GM10847 (cell line): ENCODE data around the gene PRXL2B.

Source experiments
- POLR2A ChIP-seq: IDR thresholded peaks from 2 replicates; pipeline ENCODE4 v1.6.1; 2011; ENCODE audit not compliant: insufficient read length; ENCODE audit errors: extremely low read depth

The PRXL2B gene, protein sequence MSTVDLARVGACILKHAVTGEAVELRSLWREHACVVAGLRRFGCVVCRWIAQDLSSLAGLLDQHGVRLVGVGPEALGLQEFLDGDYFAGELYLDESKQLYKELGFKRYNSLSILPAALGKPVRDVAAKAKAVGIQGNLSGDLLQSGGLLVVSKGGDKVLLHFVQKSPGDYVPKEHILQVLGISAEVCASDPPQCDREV

DNA sequence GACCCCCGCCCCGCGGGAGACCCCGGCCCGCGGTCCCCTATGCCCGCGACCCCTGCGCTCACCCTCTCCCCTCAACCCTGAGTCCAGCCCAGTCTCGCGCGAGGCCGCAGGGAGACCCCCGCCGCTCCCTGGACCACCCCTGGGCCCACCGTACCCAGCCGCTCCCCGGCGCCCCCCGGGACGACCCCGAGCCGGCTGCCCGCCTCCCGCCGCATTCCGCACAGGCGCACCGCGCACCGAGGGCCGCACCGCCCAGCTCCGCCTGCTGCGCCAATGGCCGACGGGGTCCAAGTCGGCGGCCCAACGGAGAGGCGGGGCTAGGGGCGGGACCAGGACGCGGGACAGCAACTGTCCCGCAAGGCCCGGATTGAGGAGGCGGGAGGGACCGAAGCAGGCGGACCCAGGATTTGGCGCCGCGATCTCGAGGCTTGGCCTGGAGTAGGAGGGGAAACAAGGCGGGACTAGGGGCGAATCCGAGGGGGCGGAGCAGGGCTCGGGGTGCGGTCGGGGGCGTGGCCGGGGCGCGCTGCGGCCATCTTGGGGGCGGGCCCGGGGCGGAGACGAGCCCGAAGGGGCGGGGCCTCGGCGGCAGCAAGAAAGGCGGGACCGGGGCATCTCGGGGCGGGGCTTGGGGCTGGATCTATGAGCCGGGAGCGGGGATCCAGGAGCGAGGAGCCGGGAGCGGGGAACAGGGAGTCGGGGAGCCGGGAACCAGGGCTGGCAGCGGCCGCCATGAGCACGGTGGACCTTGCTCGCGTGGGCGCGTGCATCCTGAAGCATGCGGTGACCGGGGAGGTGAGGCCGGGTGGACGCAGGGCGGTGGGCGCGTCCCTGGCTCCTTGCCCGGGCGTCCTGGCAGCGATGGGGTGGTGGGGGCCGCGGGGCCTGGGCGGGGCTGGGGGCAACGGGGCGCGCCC lies at the start of gene PRXL2B:
TSS of gene PRXL2B (plus strand) at position 624 of the 917 bp plus-strand sequence. CDS start at position 733, 109 bp downstream.
- peak; percentile 65 for TF ChIP-seq POLR2A

- TF ChIP-seq POLR2A: no peak
Measured at GRCh38 chr1:2537784-2538115, 48.8 kb upstream of the PRXL2B start.

DNA sequence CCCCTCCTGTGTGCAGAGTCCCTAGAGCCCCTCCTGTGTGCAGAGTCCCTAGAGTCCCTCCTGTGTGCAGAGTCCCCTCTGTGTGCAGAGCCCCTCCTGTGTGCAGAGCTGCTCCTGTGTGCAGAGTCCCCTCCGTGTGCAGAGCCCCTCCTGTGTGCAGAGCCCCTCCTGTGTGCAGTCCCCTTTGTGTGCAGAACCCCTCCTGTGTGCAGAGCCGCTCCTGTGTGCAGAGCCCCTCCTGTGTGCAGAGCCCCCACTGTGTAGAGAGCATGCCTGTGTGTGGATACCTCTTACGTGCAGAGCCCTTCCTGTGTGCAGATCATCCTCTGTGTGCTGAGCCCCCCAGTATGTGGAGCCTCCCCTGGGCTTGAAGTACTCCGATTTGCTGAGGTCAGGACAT lies 48.2 kb upstream of the PRXL2B start:
- TF ChIP-seq POLR2A: no peak

DNA sequence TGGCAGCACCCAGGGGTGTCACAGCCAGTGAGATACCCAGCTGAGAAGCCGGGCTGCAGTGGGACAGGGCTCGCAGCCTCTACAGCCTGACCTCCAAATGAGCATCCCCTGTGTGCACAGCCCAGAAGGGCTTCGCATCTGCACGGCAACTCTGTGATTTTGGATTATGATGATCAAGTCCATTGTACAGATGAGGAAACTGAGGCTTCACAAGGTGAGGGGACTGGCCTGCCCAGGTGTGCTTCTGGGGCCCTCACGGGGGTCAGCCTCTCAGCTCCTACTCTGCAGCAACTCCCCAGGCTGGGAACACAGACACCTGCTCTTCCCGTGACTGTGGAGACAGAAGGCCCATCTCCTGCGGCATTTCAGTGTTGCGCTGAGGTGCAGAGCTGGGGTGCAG lies 47.7 kb upstream of the PRXL2B start:
- no peak for TF ChIP-seq POLR2A

DNA sequence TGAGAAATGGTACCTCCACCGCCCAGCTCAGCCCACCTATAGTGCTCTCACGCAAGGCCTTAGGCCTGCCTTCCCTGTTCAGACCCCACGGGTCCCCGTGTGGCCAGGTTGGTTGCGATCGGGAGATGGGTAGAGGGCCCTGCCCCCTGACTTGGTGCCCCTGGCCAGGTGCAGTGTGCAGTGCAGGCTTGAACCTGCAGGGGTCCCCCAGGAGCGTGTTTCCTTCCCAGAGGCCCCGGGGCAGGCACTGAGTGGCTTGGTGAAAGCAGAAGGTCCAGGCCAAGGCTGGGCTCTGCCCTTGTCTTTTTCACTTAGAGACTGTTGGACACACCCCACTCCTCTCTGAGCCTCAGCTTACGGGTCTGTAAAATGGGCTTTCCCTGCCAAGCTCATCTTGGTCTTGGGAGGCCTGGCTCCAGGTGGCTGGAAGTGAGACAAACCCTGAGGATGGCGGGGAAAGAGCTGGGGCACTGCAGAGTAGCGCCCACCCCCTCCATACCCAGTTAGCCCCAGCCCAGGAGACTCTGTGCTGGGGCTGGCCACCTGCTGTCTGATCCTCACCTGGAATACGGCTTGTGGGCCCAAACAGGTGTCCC lies 47.2 kb upstream of the PRXL2B start:
- no peak for TF ChIP-seq POLR2A

DNA sequence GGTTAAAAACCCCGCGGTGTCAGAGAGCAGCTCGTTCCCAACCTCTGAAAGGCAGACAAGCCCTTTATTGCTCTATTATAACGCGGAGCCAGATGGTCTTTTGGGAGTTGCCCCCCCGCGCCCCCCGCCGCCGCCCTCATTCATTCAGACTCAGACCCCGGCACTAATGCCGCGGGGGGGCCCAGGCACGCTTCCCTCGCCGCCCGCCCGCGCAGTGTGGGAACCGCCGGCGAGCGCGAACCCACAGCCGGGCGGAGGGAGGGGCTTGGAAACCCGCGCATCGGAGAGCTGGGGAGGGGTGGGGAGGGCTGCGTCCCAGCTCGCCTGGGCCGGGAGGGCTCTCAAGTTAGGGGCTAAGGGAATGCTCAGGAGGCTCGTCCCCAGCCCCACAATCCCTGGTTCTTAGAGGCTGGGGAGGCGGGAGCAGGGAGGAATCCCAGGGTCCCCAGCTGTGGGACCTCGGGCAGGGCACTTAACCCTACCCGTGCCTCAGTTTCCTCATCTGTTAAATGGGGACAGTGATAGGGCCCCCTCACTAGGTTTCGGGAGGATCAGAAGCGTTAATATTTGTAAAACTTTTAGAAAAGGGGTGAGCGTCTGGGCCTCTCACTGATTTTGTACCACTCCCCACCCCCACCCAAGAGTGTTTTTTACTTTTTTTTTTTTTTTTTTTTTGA lies 45.6 kb upstream of the PRXL2B start:
- TF ChIP-seq POLR2A: no peak

GRCh38 chr1:2541619-2542245 lies 44.8 kb upstream of the PRXL2B start:
- no peak for TF ChIP-seq POLR2A

DNA sequence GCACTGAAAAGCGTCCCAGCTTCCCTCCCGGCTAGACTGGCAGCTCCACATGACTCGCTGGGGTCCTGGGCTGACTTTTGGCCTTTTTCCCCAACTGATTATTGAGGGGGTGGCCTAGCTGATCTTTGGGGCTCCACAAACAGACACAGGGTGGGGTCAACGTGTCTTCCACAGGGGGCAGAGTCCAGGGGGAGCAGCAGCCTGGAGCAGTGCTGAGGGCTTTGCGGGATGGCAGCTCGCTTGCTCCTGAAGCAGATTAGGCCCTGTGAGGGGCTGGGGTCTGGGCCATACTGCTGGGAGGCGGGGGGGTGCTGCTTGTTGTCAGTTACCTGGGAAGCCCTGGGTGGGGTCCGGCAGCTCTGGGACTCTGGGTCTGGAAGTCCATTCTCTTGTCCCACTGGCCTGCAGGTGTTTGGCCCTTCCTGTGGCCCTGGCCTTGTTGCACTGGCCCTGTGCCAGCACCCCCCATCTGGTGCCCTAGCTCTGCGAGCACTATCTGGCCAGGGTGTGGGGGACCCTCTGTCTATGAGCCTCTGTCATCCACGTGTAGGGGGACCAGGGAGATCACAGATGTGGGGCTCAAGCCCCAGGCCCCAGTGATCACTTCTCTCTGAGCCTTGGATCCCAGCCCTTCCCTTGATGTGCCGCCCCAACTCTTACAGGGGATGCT lies 44.2 kb upstream of the PRXL2B start:
- TF ChIP-seq POLR2A: no peak

- TF ChIP-seq POLR2A: no peak
Measured at GRCh38 chr1:2543543-2544092, 43.0 kb upstream of the PRXL2B start.

DNA sequence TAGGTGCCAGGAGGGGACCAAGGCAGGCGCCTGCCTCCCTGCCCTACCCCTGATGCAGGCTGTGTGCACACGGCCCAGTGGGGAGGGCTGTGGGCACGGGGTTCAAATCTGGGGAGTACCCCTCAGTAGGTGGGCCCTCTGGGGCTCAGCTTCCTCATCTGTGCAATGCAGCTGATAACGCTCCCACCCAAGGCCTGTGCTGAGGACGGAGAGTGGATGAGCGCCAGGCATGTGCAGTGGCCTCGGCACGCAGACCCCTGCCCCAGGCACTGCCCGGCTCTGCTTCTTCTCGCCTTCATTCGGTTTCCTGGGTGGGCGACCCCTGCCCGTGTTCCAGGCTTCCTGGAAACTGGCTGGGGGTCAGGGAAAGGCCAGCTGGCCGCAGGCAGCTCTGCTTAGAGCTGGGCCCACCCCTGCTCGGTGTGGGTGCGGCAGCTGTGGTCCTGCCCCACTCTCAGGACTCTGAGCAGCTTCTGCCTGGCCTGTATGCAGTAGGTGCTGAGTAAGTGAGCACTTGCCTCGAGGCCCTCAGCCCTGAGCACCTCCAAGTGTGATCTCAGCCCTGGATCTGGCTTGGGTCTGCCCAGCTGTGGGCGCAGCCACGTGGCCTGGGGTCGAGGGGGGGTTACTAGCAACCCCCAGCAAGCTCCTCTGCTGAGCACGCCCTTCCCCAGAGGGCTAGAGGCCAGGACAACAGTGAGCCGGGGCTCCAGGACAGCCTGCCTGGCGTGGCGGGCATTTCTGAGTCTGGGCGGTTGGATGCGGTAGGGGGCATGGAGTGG lies 42.3 kb upstream of the PRXL2B start:
- no peak for TF ChIP-seq POLR2A

GRCh38 chr1:2544875-2545640 lies 41.5 kb upstream of the PRXL2B start:
- TF ChIP-seq POLR2A: no peak

- TF ChIP-seq POLR2A: peak; percentile 97
Measured at GRCh38 chr1:2545754-2546514, 40.6 kb upstream of the PRXL2B start.
